Endothelial cell of umbilical vein (primary cell): ENCODE measurements around the gene MYMX. TPM values are rescaled to one million over a fixed set of nuclear protein-coding genes. Genes with fewer than 3 reads are reported as not detected.

Experiments
- BruUV-seq: library from RNA; stranded (reverse); fragments of 400-500 nt; replicated peaks from 2 replicates; lab custom pipeline; 2021; lab: Mats Ljungman, UMichigan
- CTCF ChIA-PET: fragments of 300-600, 350-600 bp; sonication (Branson Sonifier 250); formaldehyde crosslinking; loops from one replicate; lab custom pipeline; 2021; ENCODE audit warnings: antibody characterized with exemption, inconsistent platforms; lab: Charles Lee
- POLR2A ChIA-PET: fragments of 300-600, 350-600 bp; sonication (Branson Sonifier 250); formaldehyde crosslinking; loops from one replicate; lab custom pipeline; 2021; ENCODE audit warnings: antibody characterized with exemption, inconsistent platforms; lab: Charles Lee
- DNase-seq: peaks from one replicate; pipeline ENCODE4 v3.0.0-alpha.2; 2011; ENCODE audit warnings: low read depth, low spot score
- FAIRE-seq: peaks from 2 replicates; lab custom pipeline; 2011; peaks lifted over from hg19 to GRCh38; lab: Jason Lieb, UNC
- H2AFZ ChIP-seq: 2 replicates; pipeline ENCODE4 v1.6.0; 2012; ENCODE audit warnings: low read depth, low read length, control low read depth, inconsistent platforms
- H3K27ac ChIP-seq: 2 replicates; pipeline ENCODE4 v1.5.1; 2011; ENCODE audit warnings: low read depth, mild to moderate bottlenecking, control low read depth, low read length, moderate library complexity; ENCODE audit not compliant: insufficient read depth
- H3K27me3 ChIP-seq, 2 experiments: 2 replicates each; pipeline versions ENCODE4 v1.6.0 to v1.6.1; 2011; ENCODE audit warnings: low read length in 2 of 2, mixed read lengths in 1 of 2; ENCODE audit not compliant: control insufficient read depth in 2 of 2, insufficient read depth in 2 of 2
- H3K36me3 ChIP-seq, 2 experiments: 2 replicates in 1 of 2; 3 replicates in 1 of 2; pipeline ENCODE4 v1.5.1; 2011; ENCODE audit warnings: low read length in 2 of 2, mild to moderate bottlenecking in 1 of 2, moderate library complexity in 1 of 2; ENCODE audit not compliant: control insufficient read depth in 2 of 2, insufficient read depth in 2 of 2; ENCODE audit errors: extremely low read depth in 1 of 2
- H3K4me1 ChIP-seq: 3 replicates; pipeline ENCODE4 v1.5.1; 2011; ENCODE audit warnings: mild to moderate bottlenecking, low read length; ENCODE audit not compliant: control insufficient read depth, insufficient read depth; ENCODE audit errors: extremely low read depth
- H3K4me2 ChIP-seq: 2 replicates; pipeline ENCODE4 v1.6.1; 2011; ENCODE audit warnings: low read length, control low read depth, mixed read lengths; ENCODE audit not compliant: insufficient read depth
- H3K4me3 ChIP-seq, 3 experiments: fragments of 200-600 bp in 1 of 3; sonication (generic), shearing (Covaris generic) in 1 of 3; replicated peaks in 1 of 3; 2 replicates each; pipeline ENCODE4 v1.5.1; 2011 to 2016; ENCODE audit warnings: control low read depth in 3 of 3, low read length in 3 of 3, mild to moderate bottlenecking in 2 of 3, inconsistent platforms in 1 of 3, low read depth in 1 of 3, moderate library complexity in 1 of 3; ENCODE audit not compliant: insufficient read depth in 1 of 3
- H3K79me2 ChIP-seq: 2 replicates; pipeline ENCODE4 v1.6.0; 2012; ENCODE audit warnings: low read length, inconsistent platforms; ENCODE audit not compliant: control insufficient read depth, insufficient read depth
- H3K9ac ChIP-seq: replicated peaks from 2 replicates; pipeline ENCODE3; 2011; ENCODE audit warnings: low read length, control low read depth; ENCODE audit not compliant: insufficient read depth; ENCODE audit errors: extremely low read depth
- H3K9me1 ChIP-seq: replicated peaks from 3 replicates; pipeline ENCODE4 v1.6.0; 2011; ENCODE audit warnings: mild to moderate bottlenecking, low read length; ENCODE audit not compliant: control insufficient read depth, insufficient read depth; ENCODE audit errors: extremely low read depth
- H3K9me3 ChIP-seq: replicated peaks from 2 replicates; pipeline ENCODE4 v1.5.1; 2012; ENCODE audit warnings: low read length, inconsistent platforms; ENCODE audit not compliant: control insufficient read depth, insufficient read depth
- H4K20me1 ChIP-seq: replicated peaks from 2 replicates; pipeline ENCODE3; 2011; ENCODE audit warnings: mild to moderate bottlenecking, low read length; ENCODE audit not compliant: control insufficient read depth, insufficient read depth; ENCODE audit errors: extremely low read depth
- EZH2 ChIP-seq: IDR thresholded peaks from 2 replicates; pipeline ENCODE4 v1.6.1; 2012; ENCODE audit warnings: borderline replicate concordance, low read depth, mild to moderate bottlenecking, moderate library complexity, low read length, inconsistent platforms; ENCODE audit not compliant: severe bottlenecking
- FOS ChIP-seq: IDR thresholded peaks from 2 replicates; pipeline ENCODE4 v1.6.1; 2011; ENCODE audit warnings: mild to moderate bottlenecking, low read length, moderate library complexity, borderline replicate concordance; ENCODE audit not compliant: insufficient read depth
- GATA2 ChIP-seq: IDR thresholded peaks from 2 replicates; pipeline ENCODE4 v1.7.0; 2011; ENCODE audit warnings: low read depth, mild to moderate bottlenecking, moderate library complexity, mixed read lengths, low read length; ENCODE audit not compliant: insufficient read length, insufficient read depth
- MAX ChIP-seq: IDR thresholded peaks from 2 replicates; pipeline ENCODE4 v1.6.1; 2011; ENCODE audit not compliant: insufficient read depth, insufficient read length
- POLR2A ChIP-seq: IDR thresholded peaks from 2 replicates; pipeline ENCODE4 v1.6.1; 2012; ENCODE audit warnings: low read depth, mild to moderate bottlenecking, control low read depth, low read length
- POLR2AphosphoS5 ChIP-seq: IDR thresholded peaks from 2 replicates; pipeline ENCODE4 v1.6.1; 2012; ENCODE audit warnings: low read depth, mild to moderate bottlenecking, control low read depth, low read length, moderate library complexity; ENCODE audit not compliant: insufficient read depth
- dilution Hi-C: fragments of 300-500 bp; cut with MboI; formaldehyde crosslinking; loops from one replicate; pipeline ENCODE4 v1.15.0; 2019; ENCODE audit warnings: low sequenced_read_pairs; ENCODE audit not compliant: extremely low pct_ligation_motif_present
- intact Hi-C: fragments of 100-400 bp; cut with micrococcal nuclease; formaldehyde crosslinking; loops from one replicate; pipeline ENCODE4 v1.10.0; 2022
- polyA plus RNA-seq, 4 experiments: library from polyadenylated mRNA; depleted of rRNA in 3 of 4; stranded (reverse) in 3 of 4; unstranded in 1 of 4; fragments of >200 nt; gene quantifications; 2 replicates each; pipeline versions ENCODE4 v1.2.1 to v1.2.3, GENCODE V29; 2011 to 2012; ENCODE audit warnings: missing spikeins in 1 of 4
- total RNA-seq: library from RNA; stranded (reverse); gene quantifications from 2 replicates; pipeline ENCODE4 v1.2.3, GENCODE V29; 2021
- TF ChIP-seq, protein P1 (sequence below), 2 donors: IDR thresholded peaks; 1 replicate in 1 of 2; 2 replicates in 1 of 2; pipeline ENCODE4 v1.5.1; 2011; ENCODE audit warnings: low read length in 2 of 2, mild to moderate bottlenecking in 2 of 2, moderate library complexity in 2 of 2, control low read depth in 1 of 2, inconsistent platforms in 1 of 2, low read depth in 1 of 2; ENCODE audit not compliant: insufficient read depth in 1 of 2; ENCODE audit errors: extremely low read depth in 1 of 2

The MYMX gene
- total and polyA plus RNA-seq, 2 donors (not counting 3 experiments of a cell fraction or from before 2014, with no cell fraction given), result 0.18 TPM; not detected in 1

GRCh38 chr6:44172731-44173500 is 43.8 kb upstream of the MYMX start:
- Histone ChIP-seq H3K36me3 (no peaks in the 10 kb centered on the region), H3K9me1 (no peaks in the 10 kb centered on the region), H3K9me3 (no peaks in the 10 kb centered on the region), H3K79me2 (no peaks in the 10 kb centered on the region), H3K4me3 (no peak overlapping the region), H3K27ac (no peak overlapping the region), H2AFZ (no peak overlapping the region), H3K4me1 (peaks cover 19% of the 10 kb centered on the region), H3K9ac (no peak overlapping the region), H3K27me3 (peaks cover 0 to 9% of the 10 kb centered on the region in 2 experiments), H4K20me1 (no peaks in the 10 kb centered on the region), H3K4me2 (no peak overlapping the region)
- dilution Hi-C loops, result no loop called here
- CTCF ChIA-PET, result interaction anchor here (0.6 to 6.1 kb wide), 27 partner anchors 11 to 167 kb away, joined by 3 to 148 read pairs (median 8); partner anchors contain the start of genes HSP90AB1, MYMX, SLC29A1 and SLC35B2
- intact Hi-C loops, result loop anchor here (1.0 kb wide), 6 partner anchors 48 to 165 kb away; partner anchors contain the start of gene SLC35B2
- BruUV-seq, result no TSS peak
- TF ChIP-seq POLR2AphosphoS5 (no peak), POLR2A (no peak), FOS (no peak), MAX (no peak), EZH2 (no peak), GATA2 (no peak)
- TF ChIP-seq, protein P1, sequence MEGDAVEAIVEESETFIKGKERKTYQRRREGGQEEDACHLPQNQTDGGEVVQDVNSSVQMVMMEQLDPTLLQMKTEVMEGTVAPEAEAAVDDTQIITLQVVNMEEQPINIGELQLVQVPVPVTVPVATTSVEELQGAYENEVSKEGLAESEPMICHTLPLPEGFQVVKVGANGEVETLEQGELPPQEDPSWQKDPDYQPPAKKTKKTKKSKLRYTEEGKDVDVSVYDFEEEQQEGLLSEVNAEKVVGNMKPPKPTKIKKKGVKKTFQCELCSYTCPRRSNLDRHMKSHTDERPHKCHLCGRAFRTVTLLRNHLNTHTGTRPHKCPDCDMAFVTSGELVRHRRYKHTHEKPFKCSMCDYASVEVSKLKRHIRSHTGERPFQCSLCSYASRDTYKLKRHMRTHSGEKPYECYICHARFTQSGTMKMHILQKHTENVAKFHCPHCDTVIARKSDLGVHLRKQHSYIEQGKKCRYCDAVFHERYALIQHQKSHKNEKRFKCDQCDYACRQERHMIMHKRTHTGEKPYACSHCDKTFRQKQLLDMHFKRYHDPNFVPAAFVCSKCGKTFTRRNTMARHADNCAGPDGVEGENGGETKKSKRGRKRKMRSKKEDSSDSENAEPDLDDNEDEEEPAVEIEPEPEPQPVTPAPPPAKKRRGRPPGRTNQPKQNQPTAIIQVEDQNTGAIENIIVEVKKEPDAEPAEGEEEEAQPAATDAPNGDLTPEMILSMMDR (IDR thresholded peaks at IDR 0.05; ENCODE audit: extremely low read depth in 1 of 2, insufficient read depth in 1 of 2, low read depth in 1 of 2, low read length in 2 of 2), result peak; percentile 91 to 96
- DNase-seq, result peak; percentile 71
- FAIRE-seq, result peak; percentile 80
- POLR2A ChIA-PET, result interaction anchor here (0.6 to 1.5 kb wide), 5 partner anchors 48 to 111 kb away, joined by 3 to 9 read pairs (median 4); partner anchors contain the start of gene HSP90AB1
